GM18507 (cell line): ENCODE measurements around the gene HMGCR.

ENCODE experiments used
- DNase-seq: peaks from one replicate; pipeline ENCODE4 v3.0.0; 2011; ENCODE audit warnings: low read depth; ENCODE audit not compliant: insufficient read length; ENCODE audit errors: extremely low spot score
- FAIRE-seq: peaks from 2 replicates; lab custom pipeline; 2011; peaks lifted over from hg19 to GRCh38; lab: Jason Lieb, UNC

The HMGCR gene

GRCh38 chr5:75373862-75374261, 36.8 kb downstream of the HMGCR start:
- DNase-seq, result no peak
- FAIRE-seq, result no peak

DNA sequence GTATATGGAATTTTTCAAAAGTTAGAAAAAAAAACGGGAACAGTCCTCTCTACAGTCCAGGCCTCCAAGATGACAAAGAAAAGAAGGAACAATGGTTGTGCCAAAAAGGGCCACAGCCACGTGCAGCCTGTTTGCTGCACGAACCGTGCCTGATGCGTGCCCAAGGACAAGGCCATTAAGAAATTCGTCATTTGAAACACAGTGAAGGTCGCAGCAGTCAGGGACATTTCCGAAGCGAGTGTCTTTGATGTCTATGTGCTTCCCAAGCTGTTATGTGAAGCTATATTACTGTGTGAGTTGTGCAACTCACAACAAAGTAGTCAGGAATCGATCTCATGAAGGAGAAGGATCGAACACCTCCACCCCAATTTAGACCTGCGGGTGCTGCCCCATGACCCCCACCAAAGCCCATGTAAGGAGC, 37.4 kb downstream of the HMGCR start:
- DNase-seq, result no peak
- FAIRE-seq, result peak; percentile 5

DNA sequence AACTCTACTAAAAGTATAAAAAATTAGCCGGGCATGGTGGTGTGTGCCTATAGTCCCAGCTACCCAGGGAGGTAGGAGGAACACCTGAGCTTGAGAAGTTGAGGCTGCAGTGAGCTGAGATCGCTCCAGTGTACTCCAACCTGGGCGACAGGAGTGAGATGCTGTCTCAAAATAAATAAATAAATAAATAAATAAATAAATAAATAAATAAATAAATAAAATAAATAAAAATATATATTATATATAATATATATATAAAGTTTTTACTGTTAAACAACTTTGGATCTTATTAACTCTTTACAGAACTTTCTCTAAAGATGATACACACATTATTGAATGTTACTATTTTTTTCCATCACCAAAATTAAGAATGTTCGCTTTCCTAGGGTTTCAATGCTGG, 38.4 kb downstream of the HMGCR start:
- FAIRE-seq (no peak), DNase-seq (no peak)

GRCh38 chr5:75380099-75380498, 43.1 kb downstream of the HMGCR start:
- FAIRE-seq, result no peak

GRCh38 chr5:75381456-75381855, 44.4 kb downstream of the HMGCR start:
- DNase-seq, result no peak
- FAIRE-seq, result no peak

More at GRCh38 chr5:75380099-75380498, 43.1 kb downstream of the HMGCR start:
- no peak for DNase-seq

DNA sequence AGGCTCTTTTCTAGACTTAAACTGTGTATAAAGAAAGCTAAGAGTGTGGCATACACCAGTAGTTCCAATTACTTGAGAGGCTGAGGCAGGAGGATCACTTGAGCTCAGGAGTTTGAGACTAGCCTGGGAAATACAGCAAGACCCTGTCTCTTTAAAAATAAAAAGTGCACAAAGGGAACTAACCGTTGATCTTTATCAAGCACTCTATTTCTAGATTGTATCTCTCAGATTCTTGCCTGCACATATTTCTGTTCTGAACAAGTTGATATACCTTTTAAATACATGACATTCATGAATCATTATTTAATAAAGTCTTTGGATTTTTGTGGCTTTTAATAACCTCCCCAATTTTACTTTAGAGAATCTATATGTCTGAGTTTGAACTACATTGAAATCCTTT, 47.2 kb downstream of the HMGCR start:
- FAIRE-seq (no peak), DNase-seq (no peak)

DNA sequence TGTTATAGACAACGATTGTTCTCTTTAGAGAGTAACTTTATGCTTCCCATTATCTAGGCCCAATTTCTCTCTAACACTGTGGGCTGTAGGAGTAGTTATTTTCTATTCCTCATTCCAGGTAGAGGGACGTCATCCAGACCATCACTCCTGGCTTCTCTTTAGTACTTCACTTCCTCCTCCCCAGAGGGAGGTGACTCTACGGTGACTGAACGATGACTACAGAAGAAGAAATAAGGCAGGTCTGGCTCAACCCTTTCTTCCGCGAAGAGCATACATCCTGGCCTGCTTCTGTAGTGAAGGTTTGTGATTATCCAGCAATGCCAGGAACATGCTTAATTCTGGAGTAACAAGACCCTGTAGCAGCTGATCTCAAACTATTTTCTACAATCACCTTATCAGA, 50.8 kb downstream of the HMGCR start:
- no peak for DNase-seq
- no peak for FAIRE-seq

DNA sequence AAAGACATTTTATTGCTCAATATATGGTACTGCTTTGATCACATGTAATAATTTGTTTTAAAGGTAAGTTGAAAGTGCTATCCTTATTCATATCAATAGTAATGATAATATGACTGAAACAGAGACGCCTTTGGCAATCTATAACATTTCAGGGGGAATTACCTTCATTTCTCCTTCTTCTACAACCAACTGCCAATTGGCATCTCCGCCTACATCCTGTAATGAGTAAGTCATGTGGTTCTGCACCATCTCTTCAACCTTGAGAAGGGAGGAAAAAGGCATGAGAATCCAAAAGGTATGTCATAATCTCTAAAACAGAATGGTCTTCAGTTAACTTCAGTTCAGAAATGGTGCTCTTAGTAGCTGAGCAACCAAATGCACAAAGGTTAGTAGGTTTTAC, 52.4 kb downstream of the HMGCR start:
- FAIRE-seq (no peak), DNase-seq (no peak)

- DNase-seq (no peak), FAIRE-seq (no peak)
Observed at GRCh38 chr5:75395277-75395676, 58.3 kb downstream of the HMGCR start.

- DNase-seq (no peak), FAIRE-seq (no peak)
Observed at GRCh38 chr5:75405296-75405695, 68.3 kb downstream of the HMGCR start.
